Neural progenitor cell (in vitro differentiated cells): Measurements from ENCODE around the gene C2orf15.

ENCODE experiments used
- CTCF ChIP-seq: fragments of 200-600 bp; sonication (generic); IDR thresholded peaks from 2 replicates; pipeline ENCODE4 v1.5.1; 2017; ENCODE audit warnings: antibody characterized with exemption, mild to moderate bottlenecking
- EZH2 ChIP-seq: fragments of 200-600 bp; sonication (generic); IDR thresholded peaks from 2 replicates; pipeline ENCODE4 v1.6.1; 2017; ENCODE audit warnings: antibody characterized with exemption, mild to moderate bottlenecking, moderate library complexity

GRCh38 chr2:99101697-99102096 is 39.8 kb upstream of the C2orf15 start:
- no peak for TF ChIP-seq CTCF
- no peak for TF ChIP-seq EZH2
